Stimulated activated CD8-positive, alpha-beta memory T cell treated with anti-CD3 and anti-CD28 coated beads, Interleukin-7, amount 100 ng/mL, for 1 hour (primary cell): ENCODE data around the gene SPECC1.
A peak's percentile ranks its signal among the peaks of the same experiment; 100 is the strongest.
"Not testable (repeated sequence)": the region's sequence is repeated elsewhere in the genome, so short reads cannot be mapped to it uniquely, and the experiment has no call there.

Source experiments
- DNase-seq, 2 donors: peaks; one replicate each; pipeline ENCODE4 v3.0.0-alpha.2; 2020; ENCODE audit warnings: low read depth in 2 of 2

SPECC1 gene, protein sequence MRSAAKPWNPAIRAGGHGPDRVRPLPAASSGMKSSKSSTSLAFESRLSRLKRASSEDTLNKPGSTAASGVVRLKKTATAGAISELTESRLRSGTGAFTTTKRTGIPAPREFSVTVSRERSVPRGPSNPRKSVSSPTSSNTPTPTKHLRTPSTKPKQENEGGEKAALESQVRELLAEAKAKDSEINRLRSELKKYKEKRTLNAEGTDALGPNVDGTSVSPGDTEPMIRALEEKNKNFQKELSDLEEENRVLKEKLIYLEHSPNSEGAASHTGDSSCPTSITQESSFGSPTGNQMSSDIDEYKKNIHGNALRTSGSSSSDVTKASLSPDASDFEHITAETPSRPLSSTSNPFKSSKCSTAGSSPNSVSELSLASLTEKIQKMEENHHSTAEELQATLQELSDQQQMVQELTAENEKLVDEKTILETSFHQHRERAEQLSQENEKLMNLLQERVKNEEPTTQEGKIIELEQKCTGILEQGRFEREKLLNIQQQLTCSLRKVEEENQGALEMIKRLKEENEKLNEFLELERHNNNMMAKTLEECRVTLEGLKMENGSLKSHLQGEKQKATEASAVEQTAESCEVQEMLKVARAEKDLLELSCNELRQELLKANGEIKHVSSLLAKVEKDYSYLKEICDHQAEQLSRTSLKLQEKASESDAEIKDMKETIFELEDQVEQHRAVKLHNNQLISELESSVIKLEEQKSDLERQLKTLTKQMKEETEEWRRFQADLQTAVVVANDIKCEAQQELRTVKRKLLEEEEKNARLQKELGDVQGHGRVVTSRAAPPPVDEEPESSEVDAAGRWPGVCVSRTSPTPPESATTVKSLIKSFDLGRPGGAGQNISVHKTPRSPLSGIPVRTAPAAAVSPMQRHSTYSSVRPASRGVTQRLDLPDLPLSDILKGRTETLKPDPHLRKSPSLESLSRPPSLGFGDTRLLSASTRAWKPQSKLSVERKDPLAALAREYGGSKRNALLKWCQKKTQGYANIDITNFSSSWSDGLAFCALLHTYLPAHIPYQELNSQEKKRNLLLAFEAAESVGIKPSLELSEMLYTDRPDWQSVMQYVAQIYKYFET

DNA sequence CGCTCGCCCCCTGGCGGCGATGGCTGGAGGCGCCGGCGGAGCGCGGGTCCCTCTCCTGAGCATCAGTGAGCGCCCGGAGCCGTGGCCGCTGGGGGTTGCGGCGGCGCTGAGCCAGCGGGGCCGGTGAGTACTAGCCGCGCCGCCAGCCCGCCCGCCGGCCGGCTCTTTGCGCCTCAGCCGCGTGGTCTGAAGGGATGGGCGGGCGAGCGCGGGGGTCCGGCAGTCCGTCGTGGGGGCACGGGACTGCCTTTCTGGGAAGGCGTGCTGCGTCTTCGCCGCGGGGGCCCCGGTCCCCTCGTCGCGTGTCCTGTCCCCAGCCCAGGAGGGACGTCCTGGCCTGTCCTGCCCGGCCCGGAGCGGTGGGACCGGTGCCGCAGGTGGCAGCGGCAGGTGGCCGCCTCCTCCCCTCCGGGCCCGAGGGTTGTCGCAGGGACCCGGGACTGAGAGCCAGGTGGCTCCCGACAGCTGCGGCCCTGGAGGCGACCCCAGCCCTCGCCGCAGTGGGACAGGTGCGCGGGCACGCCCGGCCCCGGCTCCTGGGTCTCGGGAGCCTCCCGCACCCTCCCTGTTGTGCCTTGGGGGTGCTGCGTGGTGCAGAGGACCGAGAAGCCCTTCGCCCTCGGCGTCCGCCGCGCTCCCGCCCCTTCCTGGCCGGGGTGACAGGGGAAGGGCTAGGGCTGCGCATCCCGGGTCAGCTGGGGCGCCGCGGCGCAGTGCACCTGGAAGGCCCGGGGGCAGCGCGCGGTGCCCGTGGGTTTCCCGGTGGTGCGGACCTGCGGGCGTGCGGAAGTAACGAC, at the start of gene SPECC1:
TSS of gene SPECC1 (plus strand) at position 58 of the 797 bp plus-strand sequence. CDS start 87,293 bp downstream, outside the sequence.
- DNase-seq, result peak; percentile 70 to 80

DNA sequence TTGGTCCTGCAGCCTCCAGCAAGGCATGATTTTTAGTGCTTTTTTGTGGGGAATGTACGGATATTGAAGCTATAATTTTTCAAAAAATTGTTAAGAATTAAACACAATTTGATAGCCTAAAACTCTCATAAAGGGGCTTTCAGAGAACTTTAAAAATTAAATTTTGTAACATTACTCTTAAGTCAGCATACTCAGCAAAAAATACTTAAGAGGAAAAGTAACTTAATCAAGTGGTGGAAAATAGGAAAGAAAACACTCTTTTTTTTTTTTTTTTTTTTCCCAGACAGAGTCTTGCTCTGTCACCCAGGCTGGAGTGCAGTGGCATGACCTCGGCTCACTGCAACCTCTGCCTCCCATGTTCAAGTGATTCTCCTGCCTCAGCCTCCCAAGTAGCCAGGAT, 46.2 kb upstream of the SPECC1 start:
- DNase-seq, result not testable (repeated sequence)

DNA sequence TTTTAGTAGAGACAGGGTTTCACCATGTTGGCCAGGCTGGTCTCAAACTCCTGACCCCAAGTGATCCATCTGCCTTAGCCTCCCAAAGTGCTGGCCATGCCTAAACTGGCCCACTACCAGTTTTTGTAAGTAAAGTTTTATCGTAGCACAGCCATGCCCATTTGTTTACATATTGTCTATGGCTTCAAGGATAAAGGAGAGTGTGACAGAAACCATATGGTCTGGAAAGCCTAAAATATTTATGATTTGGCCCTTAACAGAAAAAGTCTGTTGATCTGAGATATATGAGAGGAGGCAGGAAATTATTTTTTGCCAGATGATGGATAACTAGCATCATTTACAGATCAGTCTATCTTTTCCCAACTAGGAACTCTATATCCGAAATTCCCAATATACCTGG, 36.0 kb upstream of the SPECC1 start:
- DNase-seq, result no peak

DNA sequence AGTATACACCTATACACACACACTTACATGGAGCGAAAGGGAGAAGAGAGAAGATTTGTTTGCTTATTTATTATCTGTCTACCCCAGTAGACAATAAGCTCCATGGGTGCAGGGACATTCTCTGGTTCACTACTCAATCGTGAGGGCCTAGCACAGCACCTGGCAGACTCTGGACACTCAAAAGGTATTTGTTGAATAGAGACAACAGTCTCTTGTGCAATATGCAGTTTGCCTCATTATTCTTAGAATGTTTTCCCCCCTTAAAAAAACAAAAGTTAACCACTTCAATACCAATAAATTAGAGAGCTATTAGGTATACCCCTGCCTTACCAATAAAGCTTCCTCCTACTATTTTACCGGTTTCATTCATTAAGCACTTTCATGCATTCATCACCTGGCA, 33.6 kb upstream of the SPECC1 start:
- no peak for DNase-seq

DNA sequence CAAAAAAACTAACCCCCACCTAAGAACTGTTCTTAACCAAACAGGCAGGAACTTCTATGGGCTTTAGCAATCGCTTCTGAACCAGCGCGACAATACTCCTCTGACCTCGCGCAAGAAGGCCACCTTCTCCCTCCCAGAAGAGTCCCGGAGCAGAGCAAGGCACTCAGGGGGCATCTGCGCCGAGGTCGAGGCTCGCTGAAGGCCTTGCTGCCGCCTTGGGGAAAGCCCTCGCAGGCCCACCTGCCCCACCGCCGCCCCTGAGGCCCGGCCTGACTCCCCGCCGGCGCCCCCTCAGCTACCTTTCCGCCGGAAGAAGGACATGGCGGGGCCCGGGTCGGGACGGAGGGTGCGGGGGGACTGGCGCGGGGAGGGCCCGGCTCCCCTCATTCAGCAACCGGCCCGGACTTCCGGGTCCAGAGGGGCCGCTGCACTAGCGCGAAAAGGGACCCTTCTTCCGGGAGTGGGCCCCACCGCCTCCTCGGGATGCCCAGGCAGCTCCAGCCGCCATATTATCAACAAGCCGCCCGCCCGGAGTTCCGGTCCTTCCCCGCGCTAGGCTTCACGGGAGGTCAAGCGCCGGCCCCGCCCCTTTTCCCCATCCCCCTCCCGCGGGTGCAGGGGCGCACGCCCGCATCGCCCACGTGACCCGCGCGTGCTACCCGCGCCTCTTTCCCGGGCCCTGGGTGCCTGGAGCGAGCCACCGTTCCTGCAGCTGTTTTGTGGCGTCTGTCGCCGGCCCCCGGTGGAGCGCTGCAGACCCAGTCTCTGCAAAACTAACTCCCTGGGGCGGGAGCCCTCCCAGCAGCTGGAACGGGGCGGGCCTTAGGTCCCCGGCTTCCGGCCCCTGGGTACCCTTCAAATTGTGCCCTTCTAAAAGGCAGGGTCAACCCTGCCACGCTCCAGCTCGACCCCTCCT, 31.6 kb upstream of the SPECC1 start, which contains the start of gene AKAP10:
TSS of gene AKAP10 (minus strand) at position 536 of the 916 bp plus-strand sequence. CDS start at position 387, 149 bp downstream.
- DNase-seq, result peak; percentile 87 to 90

DNA sequence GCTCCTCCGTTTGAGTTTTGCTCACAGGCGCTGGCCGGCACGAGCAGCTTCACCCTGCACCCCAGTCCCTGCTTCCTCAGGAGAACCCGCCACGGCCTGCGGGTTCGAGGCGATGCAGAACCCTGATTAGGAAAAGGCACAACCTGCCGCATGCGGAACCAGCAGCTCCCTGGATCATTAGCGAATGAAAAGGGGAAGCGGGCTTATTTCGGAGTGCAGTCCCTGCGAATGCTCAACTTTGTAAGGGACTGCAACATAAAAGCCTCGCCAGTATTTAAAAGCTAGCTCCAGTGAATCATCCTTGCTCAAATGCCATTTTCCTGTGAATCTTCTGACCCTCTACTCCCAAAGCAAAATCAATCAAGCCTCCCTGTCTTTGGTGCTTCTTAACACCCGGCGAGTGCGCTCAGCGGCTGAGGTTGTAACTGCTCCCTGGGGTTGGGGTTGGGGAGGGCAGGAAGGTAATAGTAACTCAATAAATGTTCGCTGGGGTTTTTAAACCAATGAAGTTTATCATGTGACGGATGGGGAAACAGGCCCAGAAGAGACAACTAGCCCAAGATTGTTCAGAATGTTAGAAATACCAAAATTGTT, 30.9 kb upstream of the SPECC1 start:
- DNase-seq, result no peak

DNA sequence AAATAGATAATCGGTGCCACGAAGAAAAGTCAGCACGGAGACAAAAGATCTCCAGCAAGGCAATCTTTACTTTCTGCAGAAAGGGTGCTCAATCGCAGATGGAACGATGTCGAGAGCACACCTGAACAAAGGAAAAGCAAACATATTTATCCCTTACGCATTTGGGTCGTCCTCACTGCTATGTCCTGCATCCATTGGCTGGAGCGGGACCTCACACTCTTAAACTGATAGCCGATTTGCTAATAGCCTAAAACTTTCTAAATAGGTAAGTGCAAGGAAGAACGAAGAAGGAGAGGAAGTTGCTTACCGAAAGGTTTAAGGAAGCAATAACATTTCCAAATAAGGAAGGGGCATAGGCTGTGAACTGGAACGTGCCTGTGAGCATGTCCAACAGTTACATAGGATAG, 30.4 kb upstream of the SPECC1 start:
- no peak for DNase-seq

DNA sequence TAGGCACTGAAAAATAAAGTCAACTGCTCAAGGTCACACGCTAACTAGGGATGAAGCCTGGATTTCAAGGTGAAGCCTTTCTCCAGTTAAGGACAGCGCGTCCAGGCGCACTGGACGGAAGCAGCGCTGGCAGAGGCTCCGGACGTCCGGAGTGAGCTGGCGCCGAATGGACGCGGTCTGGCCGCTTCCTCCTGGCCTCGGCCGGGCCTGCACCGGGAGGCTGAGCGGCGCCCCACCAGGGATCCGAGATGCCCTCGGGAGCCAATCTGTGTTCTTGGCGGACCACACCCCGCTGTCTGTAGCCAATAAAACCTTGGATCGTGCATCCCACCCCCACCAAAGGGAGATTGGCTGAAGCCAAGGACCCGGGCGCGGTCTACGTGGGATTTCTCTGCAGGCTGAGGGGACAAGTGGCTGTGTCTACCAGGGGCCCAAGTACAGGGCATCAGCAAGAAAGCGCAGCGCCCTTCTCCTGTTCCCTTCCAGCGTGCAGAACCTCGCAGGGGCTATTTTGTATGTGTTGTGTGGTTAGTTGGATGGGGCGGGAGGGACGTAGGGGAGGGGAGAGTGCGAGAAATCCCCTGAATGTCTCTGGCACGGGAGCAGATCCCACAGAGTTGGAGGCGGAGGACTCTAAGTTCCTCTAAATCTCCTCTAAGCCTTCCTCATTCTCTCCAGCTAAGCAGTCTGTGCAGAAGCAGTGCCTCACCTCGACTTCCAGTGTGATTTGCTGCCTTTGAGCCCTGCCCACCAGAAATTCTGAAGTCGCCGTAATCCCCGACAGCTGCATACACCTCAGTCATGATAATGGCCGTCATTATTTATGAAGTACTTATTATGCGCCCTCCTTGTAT, 29.0 kb upstream of the SPECC1 start:
- no peak for DNase-seq

DNA sequence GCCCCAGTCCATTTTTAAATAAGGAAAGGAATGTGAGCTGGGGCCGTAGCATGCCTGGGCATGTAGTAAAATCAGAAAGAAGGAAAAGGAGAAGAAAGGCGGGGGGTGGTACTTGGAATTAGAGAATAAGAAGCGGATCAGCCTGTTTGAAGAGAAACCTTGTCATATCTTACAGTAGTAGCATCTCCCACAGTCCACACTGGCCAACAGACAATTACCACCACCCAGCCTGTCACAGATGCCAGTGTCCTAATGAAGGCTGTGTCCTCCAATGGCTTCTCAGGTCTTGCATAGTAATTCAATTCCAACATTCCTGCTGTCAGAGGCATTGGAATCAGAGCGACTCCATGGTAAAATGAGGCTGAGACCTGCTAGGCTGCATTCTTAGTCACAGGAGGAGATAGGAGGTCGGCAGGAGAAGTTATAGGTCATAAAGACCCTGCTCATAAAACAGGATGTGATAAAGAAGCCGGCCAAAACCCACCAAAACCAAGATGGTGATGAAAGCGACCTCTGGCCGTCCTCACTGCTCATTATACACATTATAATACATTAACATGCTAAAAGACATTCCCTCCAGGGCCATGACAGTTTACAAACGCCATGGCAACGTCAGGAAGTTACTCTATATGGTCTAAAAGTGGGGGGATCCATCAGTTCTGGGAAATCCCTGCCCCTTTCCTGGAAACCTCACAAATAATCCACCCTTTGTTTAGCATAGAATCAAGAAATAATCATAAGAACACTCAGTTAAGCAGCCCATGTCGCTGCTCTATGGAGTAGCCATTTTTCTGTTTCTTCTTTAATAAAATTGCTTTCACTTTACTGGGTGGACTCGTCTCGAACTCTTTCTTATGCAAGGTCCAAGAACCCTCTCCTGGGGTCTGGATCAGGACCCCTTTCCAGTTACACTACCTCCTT, 22.0 kb upstream of the SPECC1 start:
- no peak for DNase-seq

DNA sequence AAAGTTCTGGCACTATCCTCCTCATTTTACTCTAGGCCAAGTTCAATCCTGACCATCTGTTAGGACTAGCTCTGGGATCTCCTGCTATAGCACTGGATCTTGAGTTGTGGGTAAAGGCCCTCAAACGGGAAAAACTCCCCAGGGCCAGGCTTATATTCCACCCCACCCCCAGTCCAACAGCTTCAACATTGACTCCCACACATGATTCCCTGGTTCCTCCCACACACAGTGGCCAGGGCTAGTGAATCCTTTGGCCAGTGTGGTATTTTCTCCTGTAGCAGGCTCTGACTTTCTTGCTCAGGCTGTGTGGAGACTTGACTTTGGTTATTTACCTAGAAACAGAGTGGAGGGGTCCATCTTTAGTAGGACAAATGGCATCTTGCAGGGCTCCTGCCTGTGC, 21.3 kb upstream of the SPECC1 start:
- DNase-seq, result no peak

DNA sequence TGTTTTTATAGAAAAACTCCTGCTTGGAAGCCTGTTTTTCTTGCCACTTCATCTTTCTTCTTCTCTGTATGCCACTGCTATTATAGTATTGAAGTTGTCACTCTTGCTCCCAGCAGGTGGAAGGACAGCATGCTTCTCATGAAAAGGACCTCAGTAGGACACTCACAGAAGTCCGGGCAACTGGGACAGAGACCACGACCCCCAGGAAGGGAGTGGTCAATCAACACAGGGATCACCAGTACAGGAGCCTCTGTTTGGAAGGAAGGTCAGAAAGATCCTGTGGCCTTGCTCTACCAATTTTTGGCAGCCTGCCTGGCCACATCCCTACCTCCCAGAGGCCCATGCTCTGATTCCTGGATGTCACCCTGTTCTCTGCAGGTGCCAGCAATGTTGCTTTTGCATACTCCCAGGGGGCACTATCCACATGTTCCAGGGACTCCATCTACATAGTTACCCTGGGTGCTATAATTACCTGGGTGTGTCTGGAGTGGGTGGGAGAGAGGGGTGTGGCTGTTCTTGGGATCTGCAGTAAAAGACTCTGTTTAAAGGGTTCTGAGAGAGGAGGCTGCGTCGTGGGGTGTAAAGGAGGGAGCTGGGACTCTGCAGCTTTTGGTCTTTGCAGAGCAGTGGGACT, 17.8 kb upstream of the SPECC1 start:
- no peak for DNase-seq

DNA sequence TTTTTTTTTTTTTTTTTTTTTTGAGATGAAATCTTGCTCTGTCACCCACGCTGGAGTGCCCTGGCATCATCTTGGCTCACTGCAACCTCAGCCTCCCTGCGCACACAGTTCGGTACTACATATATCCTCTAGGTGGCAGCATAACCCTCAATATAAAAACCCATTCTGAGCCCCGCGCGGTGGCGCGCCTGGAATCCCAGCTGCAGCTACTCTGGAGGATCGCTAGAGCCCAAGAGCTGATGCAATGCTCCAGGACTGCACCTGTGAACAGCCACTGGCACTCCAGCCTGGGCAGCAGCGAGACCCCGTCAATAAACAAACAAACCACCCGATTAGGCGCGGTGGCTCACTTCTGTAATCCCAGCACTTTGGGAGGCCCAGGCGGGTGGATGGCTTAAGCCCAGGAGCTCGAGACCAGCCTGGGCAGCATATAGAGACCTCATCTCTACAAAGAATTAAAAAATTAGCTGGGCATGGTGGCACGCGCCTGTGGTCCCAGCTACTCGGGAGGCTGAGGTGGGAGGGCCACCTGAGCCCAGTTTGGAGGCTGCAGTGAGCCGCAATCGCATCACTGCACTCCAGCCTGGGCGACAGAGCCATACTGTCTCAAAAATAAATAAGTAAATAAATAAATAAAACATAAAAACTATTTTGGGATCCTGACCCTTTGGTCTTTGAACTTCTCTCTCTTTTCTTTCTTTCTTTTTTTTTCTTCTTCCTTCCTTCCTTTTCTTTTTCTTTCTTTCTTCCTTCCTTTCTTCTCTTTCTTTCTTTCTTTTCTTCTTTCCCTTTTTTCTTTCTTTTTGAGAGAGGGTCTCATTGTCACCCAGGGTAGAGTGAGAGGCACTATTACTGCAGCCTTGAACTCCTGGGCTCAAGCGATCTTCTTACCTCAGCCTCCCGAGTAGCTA, 16.1 kb upstream of the SPECC1 start:
- peak; percentile 39 to 47 for DNase-seq

DNA sequence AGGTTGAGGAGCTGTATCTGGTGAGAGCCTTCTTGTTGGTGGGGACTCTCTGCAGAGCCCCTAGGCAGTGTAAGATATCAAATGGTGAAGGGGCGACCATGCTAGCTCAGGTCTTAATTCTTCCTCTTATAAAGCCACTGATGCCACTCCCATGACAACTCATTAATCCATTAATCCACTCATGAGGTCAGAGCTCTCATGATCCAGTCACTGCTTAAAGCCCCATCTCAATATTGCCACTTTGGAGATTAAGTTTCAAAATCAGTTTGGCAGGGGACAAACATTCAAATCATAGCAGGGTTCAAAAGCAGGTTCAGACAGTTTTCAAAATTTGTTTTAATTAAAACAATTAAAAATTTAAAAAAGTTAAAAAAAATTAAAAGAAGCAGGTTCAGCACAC, 13.1 kb upstream of the SPECC1 start:
- no peak for DNase-seq

DNA sequence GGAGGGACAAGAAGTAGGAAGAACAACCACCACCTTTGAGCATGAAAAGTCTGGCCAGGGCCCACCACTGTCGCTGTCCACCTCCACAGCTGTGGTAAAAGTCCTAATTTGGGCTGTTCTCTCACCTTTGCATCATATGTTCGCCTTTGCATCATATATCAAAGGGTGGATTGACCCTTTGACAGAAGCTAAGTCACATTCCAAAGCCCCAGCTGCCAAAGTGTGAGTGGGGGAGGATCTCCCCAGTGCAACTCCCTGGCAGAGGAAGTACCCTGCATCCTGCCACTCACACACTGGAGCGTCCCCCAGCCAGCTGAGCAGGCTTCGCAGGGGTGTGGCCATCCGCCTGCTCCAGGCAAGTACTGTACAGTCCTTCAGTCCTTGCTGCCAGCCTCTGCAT, 12.7 kb upstream of the SPECC1 start:
- no peak for DNase-seq

DNA sequence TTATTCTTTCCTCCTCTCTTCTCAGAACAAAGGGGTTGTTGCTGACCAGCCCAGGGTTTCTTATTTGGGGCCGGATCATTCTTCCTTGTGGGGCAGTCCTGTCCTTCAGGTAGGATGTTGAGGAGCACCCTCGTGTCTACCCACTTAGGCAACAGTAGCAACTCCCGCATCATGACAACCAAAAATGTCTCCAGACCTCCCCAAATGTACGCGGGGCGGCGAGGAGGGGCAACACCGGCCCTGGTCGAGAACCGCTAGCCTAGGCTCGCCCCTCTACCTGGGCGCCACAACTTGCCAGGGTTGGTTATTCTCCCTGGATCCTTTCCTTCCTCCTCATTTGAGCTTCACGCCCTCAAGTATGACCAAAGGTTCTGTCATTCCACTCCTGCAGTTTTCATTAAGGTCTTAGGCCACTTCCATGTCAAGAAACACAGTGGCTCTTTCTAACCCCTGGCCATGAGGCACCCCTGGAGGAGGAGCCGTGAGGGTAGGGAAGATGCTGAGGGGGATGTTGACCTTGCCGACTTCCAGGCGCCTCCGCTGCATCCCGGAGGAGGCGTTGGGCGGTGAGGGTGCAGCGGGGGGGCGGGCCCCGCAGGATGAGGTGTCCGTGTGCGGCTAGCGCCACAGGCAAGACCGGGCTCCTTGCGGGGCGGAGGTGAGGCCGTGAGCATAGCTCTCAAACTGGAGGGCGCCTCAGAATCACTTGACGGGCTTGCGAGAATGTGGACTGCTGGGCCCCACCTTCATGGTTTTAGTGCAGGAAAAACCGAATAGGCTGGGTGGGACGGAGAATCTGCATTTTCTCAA, 712 bp upstream of the SPECC1 start:
- no peak for DNase-seq

DNA sequence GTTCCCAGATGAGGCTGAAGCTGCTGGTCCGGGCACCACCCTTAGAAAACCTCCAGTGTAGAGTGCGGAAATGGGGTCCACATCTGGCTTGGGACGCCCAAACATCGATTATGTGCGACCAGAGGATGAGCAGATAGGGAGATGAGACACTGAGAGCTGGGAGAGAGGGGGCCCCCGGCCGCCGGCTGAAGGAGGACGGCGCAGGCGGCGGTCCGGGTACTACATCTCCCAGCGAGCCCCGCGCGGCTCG, 182 bp upstream of the SPECC1 start:
- DNase-seq, result no peak
